GM19452 (cell line): ENCODE results near the gene ZNF674.
"Not testable (repeated sequence)": the region's sequence is repeated elsewhere in the genome, so short reads cannot be mapped to it uniquely, and the experiment has no call there.

Experiments used
- ATAC-seq: cut with Tn5 transposase; IDR thresholded peaks from one replicate; pipeline ENCODE4 v1.9.1; 2021; ENCODE audit not compliant: unreplicated experiment

The ZNF674 gene

DNA sequence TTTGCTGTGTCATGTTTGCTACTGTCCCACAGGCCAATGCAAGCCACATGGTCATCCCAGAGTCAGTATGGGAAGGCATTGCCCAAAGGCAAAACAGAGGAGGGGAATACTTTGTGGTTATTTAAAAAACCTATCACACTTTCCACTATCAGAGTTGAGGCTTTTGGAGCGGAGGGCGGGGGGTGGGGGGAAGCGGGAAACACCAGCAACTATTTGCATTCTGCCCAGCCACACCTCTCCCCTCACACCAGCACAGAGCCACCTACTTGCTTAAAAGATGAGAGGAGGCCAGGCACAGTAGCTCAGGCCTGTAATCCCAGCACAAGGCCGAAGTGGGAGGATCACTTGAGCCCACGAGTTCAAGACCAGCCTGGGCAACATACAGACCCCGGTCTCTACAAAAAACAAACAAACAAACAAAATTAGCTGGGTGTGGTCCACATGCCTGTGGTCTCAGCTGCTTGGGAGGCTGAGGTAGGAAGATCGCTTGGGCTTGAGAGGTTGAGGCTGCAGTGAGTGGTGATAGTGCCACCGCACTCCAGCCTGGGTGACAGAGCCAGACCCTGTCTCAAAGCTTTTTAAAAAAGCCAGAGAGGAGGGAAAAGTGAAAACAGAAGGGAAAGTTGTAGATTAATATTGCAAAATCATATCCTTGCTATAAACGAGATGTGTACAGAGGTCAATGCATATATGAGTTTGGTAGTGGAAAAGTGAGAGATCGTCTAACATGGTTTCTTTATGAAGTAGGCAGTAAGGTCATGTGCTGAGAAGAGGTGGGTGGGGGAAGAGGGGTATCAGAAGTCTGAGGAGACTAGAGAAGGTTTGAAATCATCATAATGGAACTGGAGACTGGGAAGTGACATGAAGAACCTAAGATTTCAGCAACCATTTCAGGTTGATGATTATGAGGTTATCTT, 26.5 kb upstream of the ZNF674 start:
- no peak for ATAC-seq

DNA sequence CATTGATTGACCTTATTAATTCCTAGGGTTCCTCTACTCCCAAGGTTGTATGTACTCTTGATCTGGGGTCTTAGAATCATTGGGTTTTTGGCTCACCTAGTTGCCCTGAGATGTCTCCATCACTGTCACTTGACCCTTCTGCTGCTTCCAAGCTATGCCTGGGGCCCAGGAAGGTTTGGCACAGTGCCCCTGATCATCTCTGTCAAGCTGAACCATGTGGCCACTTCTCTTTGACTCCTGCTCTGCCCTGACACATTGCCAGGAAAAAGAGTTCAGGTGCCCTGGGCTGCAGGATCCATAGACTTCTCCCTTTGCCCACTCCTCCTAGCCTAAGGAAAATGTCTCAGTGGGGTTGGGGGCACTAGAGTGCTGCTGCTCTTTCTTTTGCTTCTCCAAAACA, 24.4 kb upstream of the ZNF674 start:
- ATAC-seq: no peak

GRCh38 chrX:46567388-46567787, 22.2 kb upstream of the ZNF674 start:
- ATAC-seq: no peak

DNA sequence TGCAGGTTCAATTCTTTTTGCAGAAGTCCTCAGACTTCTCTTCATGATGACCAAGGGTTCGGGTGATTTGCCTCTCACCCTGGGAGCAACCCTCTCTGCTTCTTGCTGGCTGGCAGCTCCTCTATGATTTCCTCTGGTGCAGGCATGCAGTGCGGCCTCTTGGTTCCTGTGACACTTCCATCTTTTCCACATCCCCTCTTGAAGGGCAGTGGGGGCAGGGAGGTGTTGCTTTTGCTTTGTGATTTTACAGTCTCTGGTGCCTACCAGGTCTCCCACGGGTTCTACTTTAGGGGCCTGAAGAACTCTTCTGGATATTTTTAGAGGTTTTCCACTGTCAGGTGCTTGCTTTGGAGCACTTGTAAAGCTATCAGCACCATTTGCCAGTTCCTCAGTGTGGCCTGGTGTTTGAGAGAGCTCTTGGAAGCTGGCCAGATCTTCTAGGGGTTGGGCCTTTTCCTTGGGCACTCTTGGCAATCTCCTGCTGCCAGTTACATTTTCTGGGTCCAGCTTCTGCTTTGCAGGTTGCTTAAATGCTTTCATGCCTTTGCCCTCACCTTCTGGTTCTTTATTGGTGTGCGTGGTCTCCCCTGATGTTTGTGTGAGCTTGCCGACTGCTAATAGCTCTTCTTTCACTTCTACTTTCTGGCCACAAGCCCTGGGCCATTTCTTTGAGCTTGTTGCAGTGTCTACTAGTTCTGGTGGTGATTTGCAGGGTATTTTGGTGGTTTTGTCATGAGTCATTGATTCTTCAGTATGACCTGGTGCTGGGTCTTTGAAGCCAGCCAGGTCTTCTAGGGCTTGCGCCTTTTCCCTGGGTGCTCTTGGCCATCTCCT, 16.8 kb upstream of the ZNF674 start:
- peak; percentile 98 for ATAC-seq

DNA sequence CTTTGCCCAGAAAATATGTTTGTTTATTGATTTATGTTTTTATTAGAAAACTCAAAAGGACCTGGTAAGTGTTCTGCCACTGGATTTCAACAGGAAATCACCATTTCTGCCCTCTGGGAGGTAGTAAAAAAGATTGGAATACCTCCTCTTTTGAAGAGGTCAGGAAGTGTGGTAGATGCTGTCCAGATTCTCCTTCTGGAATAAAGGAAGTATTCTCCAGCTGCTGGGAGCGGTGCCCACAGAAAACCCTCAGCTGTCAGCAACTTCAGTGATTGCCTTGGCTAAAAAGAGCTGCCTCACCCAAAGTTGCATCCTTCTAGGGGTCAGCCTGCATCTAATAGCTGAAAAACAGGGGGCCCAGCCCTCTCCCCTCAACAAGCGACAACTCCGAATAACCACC, 13.8 kb upstream of the ZNF674 start:
- no peak for ATAC-seq

GRCh38 chrX:46554942-46555341, 9.7 kb upstream of the ZNF674 start:
- ATAC-seq: no peak

DNA sequence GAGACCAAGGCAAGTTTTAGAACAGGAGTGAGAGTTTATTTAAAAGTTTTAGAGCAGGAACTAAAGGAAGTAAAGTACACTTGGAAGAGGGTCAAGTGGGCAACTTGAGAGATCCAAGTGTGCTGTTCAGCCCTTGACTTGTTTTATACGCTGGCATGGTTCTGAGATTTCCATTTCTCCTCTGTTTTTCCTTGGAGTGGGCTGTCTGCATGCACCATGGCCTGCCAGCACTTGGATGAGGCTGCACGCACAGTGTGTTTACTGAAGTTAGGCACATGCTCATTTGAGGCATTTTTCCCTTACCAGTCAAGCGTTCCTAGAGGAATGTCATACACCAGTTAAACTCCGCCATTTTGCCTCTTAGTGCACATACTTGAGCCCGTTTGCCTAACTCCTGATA, 8.7 kb upstream of the ZNF674 start:
- ATAC-seq: no peak

DNA sequence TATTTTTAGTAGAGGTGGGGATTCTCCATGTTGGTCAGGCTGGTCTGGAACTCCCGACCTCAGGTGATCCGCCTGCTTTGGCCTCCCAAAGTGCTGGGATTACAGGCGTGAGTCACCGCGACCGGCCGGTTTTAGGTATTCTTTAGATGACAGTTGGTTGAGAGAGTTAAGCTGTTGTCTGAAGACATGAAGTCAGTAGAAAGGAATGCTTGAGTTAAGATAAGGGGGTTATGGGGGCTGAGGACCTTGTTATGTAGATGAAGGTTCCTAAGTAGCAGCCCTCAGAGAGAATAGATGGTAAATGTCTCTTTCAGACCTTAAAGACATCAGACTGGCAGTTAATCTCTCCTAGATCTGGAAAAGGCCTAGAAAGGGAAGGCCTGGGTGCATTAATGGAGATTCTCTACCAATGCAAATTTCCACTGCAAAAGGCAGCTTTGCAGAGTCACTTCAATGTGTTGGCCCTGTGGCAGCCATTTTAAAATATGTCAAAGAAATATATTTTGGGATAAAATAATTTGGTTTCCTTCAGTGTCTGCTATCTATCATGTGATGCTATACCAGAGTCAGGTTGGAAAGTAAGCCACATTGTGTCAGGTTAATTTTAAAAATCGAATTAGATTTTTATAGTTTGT, 6.4 kb upstream of the ZNF674 start:
- ATAC-seq: no peak

GRCh38 chrX:46549914-46550313, 4.7 kb upstream of the ZNF674 start:
- ATAC-seq: no peak

GRCh38 chrX:46547857-46548256, 2.6 kb upstream of the ZNF674 start:
- no peak for ATAC-seq

DNA sequence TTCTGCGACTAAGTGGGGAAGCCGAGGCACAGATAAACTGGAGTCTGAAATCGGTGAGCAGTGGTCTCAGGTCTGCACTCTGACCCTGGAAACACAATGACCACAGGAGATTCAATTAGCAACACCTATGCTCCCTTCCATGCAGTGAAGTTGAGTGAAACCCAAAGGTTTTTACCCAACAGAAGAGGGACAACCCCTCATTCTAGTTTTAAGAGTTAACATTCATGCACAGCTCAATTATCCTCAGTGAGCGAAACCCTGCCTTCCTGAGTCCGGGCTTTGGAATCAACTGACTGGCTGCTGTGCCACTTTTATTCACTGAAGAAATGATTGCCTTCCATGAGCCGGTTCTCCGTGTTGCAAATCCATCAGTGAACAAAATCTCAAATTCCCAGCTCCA, 694 bp downstream of the ZNF674 start:
- not testable (repeated sequence) for ATAC-seq

DNA sequence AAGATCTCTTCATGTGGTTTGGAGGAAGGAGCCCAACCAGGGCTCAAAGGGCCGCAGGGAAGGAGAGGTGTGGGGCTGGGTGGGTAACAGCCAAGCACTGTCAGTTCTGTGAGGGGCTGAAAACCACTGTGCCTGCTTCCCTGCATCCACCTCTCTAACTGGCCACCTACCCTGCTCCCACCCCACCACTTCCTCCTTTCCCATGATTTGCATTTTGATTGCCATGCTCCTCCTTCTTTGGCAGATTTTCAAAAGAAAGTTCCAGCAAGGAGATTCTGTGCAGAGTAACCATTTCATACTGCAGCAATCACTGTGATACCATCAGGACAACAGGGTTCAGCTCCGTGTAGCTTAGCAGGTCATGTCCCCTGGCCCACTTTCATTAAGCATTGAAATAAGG, 1.8 kb downstream of the ZNF674 start:
- ATAC-seq: no peak

- no peak for ATAC-seq
Observed at GRCh38 chrX:46531442-46531841, 13.8 kb downstream of the ZNF674 start.

DNA sequence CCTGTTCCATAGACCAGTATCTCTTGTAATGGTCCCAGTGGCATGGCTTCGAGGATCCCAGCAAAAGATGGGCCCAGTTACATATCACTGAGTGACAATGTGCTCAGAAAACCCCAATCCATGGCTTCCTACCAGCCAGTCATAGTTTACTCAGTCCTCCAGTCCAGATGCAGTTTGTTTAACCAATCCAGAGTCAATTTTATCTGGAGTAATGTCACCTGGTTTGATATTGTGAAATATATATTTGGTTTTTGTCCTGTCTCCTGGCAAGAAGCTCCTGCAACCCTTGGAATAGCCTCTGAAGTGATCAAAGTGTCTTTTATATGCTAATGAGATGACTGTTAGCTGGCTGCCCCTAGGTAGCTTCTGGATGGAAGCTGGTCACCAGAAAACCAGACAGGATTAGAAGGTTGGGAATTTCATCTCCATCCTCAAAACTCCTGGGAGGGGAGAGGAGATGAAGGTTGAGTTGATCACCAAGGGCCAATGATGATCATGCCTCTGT, 14.8 kb downstream of the ZNF674 start:
- not testable (repeated sequence) for ATAC-seq

DNA sequence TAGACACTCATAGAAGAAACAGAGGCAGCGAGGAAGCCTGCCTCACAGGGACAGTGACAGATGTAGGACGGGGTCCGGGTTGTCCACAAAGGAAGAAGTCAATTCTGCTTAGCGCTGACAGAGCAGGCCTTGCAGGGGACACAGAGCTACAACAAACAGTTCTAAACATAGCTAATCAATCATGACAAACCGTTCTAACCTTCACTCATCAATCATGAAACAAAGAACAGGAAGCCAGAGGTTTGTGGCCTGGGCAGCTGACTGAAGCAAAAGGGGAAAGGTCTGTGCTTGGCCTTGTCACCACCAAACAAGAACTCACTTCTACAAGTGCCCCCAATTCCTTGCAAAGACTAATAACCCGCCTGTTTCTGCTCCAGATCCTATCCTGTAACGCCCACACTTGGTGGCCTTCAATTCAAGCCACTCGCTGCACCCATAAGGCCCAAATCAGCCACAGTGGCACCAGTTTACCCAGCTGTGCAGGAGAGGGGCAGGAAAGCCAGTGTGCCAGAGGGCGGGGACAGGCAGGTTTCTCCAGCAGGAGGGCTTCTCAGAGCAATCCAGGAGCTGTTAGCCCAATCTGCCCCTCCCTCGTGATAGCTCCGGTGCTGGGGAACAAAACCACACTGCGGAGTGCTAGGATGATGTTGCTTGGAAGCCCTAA, 15.3 kb downstream of the ZNF674 start:
- not testable (repeated sequence) for ATAC-seq

DNA sequence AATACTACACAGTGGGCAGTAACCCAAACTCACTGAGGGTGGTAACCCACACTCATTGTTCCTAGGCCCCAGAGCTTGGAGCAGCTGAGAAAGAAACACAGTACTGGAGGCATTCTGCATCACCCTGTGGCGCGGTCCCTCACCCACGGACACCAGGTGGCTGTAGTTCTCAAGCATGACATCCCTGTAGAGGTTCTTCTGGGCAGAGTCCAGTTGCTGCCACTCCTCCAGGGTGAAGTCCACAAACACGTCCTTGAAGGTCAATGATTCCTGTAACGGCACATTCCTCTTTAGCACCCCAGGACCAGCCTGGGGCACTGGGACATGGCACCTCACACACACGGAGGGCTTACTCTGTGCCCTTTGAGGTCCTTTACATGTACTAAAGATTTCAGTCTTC, 16.6 kb downstream of the ZNF674 start:
- ATAC-seq: not testable (repeated sequence)

GRCh38 chrX:46506076-46506475, 39.1 kb downstream of the ZNF674 start:
- ATAC-seq: no peak

DNA sequence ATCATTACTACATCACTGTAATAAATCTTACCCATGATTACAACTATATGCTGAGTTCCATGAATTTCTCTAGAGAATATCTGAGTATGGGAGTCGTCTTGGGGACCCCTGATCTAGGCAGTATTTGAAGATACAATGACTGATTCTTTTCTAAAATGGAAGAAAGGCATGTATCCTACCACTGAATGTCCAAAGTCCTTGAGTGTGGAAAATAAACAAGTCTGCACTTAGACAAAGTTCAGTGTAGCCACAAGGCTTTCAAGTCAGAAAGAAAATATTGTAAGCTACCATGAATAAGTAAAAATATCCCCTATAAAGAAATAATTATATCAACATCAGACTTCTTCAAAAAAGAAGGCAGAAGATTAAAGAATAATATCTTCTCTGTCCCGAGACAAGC, 42.4 kb downstream of the ZNF674 start:
- ATAC-seq: no peak

- no peak for ATAC-seq
Observed at GRCh38 chrX:46500054-46500453, 45.2 kb downstream of the ZNF674 start.

GRCh38 chrX:46488712-46489111, 56.5 kb downstream of the ZNF674 start:
- no peak for ATAC-seq

DNA sequence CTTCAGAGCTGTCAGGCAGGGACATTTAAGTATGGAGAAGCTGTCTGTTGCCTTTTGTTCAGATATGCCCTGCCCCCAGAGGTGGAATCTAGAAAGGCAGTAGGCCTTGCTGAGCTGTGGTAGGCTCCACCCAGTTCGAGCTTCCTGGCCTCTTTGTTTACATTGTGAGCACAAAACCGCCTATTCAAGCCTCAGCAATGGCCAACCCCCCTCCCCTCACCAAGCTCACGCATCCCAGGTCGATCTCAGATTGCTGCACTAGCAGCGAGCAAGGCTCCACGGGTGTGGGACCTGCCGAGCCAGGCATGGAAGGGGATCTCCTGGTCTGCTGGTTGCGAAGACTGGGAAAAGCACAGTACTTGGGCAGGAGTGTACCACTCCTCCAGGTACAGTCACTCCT, 59.3 kb downstream of the ZNF674 start:
- no peak for ATAC-seq
